Mammary epithelial cell (primary cell): ENCODE data around the gene RTL5.

Experiments
- EZH2 ChIP-seq: IDR thresholded peaks from 2 replicates; pipeline ENCODE4 v1.6.1; 2012; ENCODE audit warnings: low read length, inconsistent platforms, borderline replicate concordance
- TF ChIP-seq, protein P1 (sequence below), 2 donors: IDR thresholded peaks in 1 of 2; conservative IDR thresholded peaks in 1 of 2; 2 replicates each; pipeline ENCODE4 v1.5.1; 2011 to 2012; ENCODE audit warnings: inconsistent platforms in 2 of 2, low read length in 2 of 2, mild to moderate bottlenecking in 2 of 2, control low read depth in 1 of 2, low read depth in 1 of 2; ENCODE audit not compliant: insufficient read depth in 1 of 2; ENCODE audit errors: extremely low read depth in 1 of 2

DNA sequence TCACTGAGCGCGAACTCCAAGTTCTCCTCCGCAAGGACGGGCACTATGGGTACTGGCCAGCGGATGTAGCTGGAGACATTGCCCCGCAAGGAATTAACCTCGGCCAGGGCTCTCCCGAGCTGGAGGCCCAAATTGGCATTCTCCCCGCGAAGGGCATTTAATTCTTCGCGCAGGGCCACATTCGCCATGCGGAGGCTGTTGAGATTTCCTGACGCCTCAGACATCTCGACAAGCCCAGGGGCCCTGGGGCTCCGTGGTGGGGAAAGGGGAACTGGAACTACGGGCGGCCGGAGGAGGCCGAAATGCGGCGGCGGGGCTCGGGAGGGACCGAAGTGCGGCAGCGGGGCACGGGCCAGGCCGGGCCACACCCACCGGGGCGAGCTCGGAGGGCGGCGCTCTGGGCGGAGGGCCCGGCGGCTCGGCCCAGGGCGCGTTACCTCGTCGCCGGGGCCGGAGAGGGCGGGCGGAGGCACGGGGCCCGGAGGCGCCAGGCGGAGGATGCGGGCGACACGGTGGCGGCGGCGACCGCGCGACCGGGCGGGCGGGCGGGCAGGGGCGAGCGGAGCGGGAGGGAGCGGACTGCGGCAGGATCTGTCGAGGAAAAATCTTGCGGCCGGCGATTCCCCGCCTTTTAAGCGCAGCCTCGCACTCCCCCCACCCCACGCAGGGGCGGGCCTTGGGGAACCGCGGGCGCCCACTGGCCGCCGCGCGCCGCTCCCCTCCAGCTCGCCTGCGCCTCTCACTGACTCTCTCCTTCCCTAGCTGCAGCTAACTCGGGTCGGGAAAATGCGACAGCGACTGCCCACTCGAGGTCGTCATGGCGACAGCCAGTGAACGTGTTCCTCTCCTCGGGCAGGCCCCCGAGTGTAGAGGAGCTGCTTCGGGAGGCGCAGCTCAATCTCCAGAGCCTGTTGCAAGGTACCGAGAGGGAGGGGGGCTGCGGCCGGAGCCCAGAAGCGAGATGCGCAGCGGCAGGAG, at the start of gene RTL5:
- TF ChIP-seq, protein P1, sequence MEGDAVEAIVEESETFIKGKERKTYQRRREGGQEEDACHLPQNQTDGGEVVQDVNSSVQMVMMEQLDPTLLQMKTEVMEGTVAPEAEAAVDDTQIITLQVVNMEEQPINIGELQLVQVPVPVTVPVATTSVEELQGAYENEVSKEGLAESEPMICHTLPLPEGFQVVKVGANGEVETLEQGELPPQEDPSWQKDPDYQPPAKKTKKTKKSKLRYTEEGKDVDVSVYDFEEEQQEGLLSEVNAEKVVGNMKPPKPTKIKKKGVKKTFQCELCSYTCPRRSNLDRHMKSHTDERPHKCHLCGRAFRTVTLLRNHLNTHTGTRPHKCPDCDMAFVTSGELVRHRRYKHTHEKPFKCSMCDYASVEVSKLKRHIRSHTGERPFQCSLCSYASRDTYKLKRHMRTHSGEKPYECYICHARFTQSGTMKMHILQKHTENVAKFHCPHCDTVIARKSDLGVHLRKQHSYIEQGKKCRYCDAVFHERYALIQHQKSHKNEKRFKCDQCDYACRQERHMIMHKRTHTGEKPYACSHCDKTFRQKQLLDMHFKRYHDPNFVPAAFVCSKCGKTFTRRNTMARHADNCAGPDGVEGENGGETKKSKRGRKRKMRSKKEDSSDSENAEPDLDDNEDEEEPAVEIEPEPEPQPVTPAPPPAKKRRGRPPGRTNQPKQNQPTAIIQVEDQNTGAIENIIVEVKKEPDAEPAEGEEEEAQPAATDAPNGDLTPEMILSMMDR (conservative IDR thresholded peaks at IDR 0.05 in 1 of 2, IDR thresholded peaks at IDR 0.05 in 1 of 2; ENCODE audit: extremely low read depth in 1 of 2, insufficient read depth in 1 of 2, low read depth in 1 of 2, low read length in 2 of 2) = no peak
- no peak for TF ChIP-seq EZH2
